NCI-H2196 (cell line): ENCODE data around the gene KDM5A.

Experiments
- DNase-seq: peaks from one replicate; lab custom pipeline; 2025; ENCODE audit not compliant: unreplicated experiment; lab: John Stamatoyannopoulos, UW

Gene KDM5A

DNA sequence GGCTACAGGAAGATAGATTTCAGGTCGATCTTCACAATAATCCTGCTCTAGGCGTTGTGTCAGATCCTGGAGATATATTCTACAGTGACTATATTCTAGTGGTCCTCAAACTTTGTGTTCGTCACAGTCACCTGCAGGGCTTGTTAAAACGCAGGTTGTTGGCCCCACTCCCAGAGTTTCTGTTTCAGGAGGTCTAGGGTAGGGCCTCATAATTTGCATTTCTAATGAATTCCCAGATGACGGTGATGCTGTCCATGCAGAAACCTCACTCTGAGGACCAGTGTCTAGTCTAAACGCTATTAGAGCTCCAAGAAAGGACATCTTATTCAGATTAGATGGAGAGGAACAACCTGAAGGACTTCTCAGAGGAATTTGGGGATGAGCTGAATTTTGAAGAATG lies 113.3 kb downstream of the KDM5A start:
- DNase-seq: no peak

DNA sequence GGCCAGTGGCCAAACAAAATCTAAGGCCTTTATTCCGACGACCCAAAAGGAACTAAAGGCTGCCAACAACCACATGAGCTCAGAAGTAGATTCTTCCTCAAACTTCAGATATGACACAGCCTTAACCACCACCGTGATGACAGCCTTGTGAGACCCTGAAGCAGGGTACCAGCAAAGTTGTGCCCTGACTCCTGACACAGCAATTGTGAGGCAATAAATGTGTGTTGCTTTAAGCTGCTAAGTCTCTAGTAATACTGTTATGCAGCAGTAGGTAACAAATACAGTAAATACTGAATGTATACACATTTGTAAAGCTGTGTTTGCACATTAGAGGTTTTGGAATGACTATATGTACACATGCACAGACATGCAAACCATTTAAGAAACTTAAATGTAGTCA lies 115.7 kb downstream of the KDM5A start:
- no peak for DNase-seq

DNA sequence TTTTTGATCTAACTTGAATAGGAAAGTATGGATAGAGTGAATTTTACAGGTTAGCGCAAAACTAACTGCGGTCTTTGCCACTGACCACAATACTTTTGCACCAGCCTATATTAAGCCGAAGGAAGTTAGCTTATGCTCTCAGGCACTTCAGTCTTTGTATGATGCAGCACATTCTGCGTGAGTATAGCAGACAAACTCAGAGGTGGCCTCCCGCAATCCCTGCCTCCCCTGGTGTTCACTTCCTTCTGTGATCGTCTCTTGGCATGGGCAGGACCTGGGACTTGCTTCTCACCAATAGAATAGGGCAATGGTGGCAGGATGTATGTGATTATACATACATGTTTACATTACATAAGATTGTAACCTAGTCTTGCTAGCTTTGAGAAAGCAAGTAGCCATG lies 116.2 kb downstream of the KDM5A start:
- DNase-seq: no peak

DNA sequence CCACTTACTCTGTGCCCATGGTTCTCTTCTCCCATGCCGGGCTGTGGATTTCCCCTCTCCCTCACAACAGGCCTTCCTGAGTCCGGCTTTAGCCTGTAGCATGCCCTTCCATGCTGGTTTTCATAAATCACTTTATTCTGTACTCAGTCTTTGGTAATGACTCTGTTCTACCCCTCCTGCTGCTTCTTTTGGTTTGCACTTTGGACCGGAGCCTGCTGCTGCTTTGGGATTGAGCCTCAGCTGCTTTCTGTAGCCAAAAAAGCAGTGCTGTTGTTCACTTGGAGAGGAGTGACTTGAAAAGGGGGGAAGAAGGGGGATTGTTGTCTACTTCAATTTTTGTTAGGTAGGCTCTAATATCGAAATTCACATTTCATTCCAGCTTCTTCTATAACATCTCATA lies 118.0 kb downstream of the KDM5A start:
- DNase-seq: no peak

DNA sequence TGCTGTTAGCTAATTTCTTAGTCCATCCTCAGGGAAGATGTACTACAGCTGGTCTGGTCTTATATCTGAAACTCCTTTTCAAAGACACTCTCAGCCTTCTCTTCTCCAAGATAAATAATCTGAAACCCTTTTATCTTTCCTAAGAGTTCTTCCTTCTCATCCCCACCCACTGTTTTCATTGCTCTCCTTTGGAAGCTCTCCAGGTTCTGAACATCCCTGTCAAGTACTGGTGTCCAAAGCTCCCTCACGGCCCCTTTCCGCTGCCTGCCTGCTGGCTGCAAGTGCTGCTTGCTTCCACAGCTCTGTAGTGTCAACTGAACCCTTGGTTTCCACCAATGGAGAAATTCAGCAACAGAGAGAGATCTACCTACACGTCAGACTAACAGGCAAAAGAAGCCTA lies 119.9 kb downstream of the KDM5A start:
- no peak for DNase-seq

DNA sequence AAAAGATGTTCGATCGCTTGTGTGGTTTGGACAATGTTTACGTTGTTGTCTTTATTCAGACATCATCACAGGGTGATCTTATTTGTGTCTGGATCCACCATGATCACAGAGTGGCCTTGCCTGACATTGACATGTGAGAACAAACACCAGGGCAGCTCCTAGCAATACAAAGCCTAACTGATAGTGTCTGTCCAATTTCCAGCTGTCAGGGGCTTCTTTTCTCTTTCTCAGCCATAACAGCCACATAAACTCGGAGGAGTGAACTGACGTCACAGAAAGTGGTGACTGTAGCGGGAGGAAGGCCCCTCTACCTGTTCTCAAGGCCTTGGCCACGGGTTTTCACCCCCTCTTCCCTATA lies 120.7 kb downstream of the KDM5A start:
- no peak for DNase-seq

DNA sequence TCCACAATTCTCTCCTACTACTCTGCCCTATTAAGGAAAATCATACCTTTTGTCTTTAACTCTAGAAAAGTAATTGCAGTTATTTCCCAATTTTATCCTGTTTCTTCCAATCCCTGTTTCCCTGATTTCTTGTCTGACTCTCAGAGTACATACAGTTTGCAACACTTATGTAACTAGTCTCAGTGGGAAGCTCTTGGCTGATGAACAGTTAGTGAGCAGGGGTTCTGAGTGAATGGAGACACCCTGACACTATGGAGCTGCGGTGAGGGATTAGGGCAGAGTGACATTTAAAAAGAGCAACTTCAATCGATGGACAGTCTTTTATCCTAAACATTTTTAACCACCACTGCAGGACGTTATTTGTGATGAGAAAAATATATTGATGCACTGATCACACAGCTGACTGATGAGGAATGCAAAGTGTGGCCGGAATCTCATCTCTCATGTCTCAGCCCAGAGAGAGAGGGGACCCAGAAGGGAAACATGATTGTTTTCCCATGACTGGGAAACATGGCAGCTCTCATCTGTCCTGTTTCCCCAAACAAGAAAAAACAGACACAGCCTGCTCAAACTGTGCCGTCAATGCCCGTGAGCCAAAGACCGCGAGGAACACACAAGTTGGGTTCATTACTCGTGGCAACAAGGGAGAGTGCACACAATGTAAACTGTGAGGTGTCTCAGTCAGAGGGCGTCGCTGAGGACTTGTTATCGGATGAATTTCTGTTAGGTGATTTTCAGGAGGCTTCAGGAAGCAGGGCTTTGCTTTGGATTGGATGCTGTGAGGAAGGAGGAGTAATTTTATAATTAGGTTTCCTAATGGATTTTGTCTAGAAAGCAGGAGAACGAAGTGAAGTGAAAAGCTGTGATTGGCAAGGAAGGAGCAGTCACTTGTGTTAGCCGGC lies 121.3 kb downstream of the KDM5A start:
- DNase-seq: no peak

DNA sequence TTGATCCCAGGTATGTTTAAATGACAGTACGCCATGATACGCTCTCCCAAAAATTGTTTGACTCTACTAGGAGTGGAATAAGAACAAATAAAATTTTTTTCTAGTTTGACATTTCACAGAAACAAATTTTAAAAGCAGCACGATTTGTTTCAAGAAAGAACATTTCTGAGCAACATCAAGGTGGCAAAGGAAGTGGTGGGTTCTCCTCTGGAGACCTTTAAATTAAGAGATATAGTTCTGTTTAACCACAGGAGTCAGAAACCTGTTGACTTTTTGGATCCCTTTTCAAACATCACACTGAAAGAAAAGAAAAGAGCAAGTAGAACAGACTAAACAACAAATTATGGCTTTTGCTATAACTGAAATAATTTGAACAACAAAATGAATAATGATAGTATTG lies 124.0 kb downstream of the KDM5A start:
- no peak for DNase-seq

DNA sequence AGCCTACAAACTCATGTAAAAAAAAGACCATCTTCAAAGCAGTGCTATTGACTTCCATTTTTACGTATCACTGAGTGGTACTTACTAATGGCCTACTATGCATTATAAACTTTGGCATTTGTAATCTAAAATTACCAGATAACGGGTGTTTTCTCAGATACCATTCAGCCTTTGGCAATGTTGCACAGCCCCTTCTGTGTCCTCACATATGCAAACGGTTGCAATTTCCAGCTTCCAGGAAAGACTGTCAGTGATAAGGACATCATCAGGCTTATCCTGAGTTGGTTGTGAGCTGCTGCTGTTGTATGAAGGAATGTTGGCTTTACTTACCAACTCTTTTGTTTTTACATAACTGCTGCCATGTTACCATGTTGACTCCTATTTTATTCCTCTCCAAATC lies 124.9 kb downstream of the KDM5A start:
- no peak for DNase-seq

DNA sequence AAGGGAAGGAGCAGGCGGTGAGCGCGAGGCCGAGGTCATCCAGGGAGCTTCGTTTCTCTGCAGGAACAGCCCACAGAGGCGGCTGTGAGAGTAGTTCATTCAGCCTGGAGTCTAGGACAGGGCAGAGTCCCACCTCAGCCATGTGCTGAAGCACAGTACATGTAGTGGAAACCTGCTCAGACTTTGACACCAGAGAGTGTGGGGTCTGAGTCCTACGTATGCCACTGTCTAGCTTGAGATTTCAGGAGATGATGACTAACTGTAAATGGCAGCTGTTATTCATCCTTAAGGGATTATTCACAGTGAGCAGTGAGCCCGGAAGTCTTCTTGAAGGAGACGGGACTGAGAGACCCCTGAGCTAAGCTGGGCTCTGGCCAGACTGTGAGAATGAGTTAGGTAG lies 125.5 kb downstream of the KDM5A start:
- DNase-seq: no peak

DNA sequence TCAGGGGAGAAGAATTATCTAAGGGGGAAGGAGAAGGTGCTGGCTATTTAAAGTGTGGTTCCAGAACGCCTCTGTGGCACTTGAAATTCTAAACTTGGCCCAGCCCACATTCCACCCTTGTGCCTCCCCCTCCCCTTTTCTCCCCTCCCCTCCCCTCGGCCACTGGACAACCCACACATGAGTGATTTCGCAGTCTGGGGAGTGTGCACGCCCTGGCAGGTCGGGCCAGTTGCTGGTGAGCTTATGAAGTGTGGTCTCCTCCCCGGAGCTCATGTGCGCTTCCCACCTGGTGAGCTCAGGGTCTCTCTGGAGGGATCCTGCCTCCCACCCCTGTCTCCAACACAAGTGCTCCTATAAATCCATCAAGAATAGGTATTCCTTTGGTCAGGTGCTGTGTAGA lies 126.3 kb downstream of the KDM5A start, which contains the start of gene SLC6A13:
Gene SLC6A13, minus strand, starts transcription at position 20 of the 400 bp plus-strand sequence. CDS start 2,784 bp downstream, outside the sequence.
- no peak for DNase-seq

DNA sequence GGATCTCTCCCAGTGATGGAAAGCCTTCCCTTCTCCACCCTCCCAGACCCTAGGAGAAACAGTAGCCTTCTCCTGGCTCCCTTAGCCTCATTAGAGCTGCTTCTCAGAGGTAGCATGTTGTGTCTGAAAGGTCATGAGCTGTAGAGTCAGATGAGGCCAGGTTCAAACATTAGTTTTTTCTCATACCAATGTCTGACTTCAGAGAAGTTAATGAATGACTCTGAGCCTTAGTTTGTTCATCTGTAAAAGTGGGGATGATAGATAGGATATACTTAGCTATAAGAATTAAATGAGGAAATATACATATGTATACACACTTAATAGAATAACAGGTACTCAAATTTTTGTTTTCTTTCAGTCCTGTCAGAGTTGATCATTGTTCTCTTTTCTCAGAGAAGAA lies 127.0 kb downstream of the KDM5A start:
- DNase-seq: no peak

DNA sequence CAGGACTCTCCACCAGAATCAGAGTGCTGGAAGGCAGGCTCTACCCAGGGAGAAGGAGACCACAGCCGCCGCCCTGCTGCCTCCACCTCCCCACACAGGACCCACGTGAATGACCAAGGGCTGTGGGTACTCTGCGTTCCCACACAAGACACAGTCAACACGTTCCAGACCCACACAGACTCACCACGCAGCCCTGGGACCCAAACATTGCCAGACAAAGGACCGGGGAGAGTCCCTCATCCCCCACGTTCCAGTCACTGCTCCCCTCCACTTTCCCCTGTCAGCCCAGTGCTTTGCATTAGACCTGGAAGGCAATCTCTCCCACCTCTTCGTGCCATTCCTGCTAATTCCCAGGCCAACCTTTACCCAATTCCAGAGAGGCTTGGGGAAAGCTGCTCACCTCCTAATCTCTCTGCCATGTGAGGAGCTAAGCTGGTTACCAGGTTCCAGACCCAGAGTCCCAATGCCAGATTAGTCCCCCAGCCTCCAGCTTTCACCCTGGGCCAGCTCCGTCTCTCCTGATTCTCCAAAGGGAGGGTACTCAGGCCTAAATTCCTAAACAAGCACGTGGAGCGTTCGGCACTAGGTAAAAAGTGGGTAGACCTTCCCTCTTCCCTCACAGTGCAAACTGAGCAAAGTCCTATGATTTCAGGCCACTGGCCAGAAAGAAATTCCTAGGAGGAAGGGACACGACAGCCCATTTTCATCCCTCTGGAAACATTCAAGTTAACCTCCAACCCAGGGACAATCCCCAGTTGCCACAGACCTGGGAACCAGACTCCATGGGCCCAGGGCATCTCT lies 131.4 kb downstream of the KDM5A start:
- no peak for DNase-seq

DNA sequence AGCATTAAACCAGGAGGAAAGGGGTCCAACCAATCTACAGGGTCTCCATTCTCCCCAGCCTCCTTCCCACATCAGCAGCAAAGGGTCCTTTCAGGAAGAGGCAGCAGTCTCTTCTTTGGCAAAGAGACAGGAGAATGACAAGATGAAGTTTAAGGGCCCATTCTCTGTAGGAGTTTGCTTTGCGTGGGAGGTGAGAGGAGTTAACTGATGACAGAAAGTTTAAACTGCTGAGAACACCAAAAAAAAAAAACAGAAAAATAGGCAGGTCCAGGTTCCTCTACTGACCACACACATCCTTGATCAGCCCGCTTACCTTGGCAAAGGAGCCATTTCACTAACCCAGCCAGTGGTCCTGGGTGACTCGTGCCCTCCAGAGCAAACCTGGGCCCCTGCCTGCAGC lies 132.2 kb downstream of the KDM5A start:
- DNase-seq: no peak

DNA sequence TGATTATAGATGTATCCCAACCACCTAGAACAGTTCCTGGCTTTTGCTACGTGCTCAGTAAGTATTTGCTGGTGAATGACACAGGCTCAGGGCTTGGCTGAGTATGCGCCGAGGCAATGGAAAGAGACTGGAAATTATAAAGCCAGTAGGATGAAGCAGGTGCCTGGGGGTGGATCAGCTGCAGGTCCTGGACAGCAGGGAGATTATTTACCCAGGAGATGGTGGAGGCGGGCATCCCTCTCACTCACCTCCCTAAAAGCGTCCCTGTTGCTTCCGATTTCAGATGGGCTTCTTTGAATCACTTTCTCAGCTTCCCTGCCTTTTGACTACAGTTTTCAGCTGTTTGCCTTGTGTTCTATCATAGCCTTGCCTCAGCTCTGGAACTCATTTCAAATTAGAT lies 132.9 kb downstream of the KDM5A start:
- no peak for DNase-seq

DNA sequence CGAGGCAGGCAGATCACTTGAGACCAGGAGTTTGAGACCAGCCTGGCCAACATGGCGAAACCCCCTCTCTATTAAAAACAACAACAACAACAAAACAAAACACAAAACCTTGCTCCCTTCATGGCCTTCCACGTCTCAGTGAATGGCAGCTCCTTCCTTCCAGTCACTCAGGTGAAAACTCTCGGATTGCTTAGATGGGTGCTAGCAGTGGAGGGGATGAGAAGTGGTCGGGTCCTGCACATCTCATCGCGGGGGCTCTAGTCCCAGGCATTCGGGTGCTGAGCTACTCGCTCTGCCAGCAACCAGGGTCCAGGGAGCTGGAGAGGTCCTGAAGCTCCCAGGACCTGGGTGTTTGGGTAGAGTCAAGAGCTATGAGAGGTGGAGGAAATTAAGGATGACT lies 134.2 kb downstream of the KDM5A start:
- DNase-seq: no peak

DNA sequence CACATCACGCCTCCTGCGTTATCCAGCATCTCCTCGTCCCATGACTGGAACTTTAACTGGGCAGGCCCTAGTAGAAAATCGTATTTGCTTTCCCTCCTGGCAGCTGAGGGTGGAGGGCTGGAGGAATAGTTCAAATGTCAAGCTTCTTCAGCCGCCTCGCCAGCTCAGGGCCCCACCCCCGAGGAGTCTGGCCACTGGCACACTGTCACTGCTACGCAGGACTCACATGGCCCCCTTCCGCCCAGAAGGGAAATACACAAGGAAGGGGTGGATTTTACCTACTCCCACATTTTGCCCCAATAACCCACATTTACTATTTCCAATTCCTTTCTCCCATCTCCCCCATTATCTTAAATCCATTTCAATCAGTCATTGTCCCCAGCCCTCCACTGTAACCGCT lies 135.1 kb downstream of the KDM5A start:
- DNase-seq: no peak

DNA sequence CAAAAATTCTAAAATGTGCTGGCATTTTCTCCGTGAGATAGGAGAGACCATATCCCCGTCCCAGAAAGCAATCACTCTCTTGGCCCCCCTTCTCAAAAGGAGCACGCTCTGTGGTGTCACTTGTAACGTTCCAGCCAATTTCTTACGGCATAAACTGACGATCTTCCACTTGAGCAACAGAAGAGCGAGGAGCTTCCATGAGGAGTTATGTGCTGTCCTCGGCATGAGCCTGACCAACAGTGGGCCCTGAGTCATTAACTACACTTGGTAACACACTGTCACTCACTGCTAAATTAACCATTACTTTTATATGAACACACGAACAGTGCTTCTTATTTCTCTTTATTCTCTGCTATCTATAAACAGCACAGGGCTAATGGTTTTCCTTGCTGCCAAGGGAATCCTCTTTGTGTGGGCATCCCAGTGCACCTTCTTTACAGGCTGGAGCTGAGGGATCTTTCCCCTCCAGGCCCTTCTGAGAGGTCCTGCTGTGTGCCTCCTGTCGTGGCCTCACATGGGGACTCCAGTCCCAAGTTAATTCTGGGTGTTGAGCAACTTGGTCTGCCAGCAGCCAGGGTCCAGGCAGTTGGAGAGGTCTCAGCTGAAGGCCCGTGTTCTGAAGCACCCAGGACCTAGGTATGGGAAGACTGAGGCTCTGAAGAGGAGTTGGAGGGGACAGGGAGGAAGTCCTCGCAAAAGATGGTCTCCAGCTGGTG lies 135.8 kb downstream of the KDM5A start:
- DNase-seq: no peak

DNA sequence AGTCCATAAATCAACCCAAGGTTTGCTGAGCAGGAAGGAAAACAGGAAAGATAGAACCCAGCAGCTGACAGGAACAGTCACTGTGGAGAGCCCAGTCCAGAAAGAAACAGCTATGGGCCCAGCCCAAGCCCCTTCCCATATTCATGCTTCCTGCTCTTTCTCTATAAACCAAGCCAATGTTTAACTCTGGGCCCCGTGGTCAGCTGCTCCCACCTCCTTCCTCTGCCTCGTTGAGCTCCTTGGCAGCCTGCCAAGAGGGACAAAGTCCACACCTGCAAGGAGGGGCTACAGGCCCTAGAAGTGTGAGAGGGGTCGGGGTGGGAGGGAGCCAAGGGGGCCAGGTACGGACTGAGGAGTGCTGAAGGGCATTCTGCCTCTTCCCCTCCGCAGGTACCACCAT lies 136.5 kb downstream of the KDM5A start:
- DNase-seq: no peak

DNA sequence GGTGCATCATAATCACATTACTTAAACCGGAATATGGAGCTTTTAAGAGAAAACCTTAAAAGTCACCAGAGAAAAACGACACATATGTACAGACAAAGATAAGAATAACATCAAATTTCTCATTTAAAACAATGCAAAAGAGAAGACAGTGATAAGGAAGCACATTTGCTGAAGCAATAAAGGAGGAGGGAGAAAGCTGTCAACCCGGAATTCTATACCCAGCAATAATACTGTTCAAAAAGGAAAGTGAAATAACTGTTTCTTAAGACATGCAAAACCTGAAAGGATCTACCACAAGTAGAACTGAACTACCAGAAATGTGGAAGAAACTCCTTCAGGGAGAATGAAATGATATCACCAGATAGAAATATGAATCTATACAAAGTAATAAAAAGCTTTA lies 141.8 kb downstream of the KDM5A start:
- DNase-seq: no peak

DNA sequence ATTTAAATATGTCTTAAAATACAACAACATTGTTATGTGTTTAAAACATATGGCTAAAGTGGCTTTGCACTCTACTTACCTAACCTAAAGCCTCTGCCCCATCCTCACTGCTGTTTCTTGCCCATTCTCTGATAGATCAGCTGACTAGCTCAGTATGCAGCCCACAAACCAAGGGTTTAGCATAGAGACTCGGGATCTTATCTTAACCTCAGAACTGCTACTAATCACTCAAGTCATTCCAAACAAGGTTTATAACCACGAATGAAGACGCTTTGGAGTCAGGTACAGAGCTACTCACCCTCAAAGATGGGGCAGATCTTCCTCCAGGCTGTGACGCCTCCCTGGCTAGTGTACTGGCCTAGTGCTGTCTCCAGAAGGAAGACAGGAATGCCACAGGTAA lies 145.7 kb downstream of the KDM5A start:
- DNase-seq: no peak

DNA sequence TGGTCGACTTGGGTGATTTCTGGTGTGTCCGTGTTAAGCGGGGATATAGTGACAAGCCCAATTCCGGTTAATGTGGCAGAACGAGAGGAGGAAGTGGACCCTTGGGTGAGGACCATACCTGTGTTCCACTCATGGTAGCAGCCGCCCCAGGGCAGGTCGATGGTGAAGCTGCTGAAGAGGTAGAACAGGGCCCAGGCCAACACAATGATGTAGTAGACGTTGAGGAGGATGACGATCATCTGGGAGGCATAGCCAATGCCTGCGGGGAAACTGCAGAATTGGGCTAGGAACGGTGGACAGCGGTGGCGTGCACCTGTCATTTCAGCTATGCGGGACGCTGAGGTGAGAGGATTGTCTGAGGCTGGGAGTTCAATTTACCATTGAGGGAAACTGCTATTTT lies 146.6 kb downstream of the KDM5A start:
- no peak for DNase-seq
